Measurements from ENCODE around the gene DCAF11.

DCAF11 gene

DNA sequence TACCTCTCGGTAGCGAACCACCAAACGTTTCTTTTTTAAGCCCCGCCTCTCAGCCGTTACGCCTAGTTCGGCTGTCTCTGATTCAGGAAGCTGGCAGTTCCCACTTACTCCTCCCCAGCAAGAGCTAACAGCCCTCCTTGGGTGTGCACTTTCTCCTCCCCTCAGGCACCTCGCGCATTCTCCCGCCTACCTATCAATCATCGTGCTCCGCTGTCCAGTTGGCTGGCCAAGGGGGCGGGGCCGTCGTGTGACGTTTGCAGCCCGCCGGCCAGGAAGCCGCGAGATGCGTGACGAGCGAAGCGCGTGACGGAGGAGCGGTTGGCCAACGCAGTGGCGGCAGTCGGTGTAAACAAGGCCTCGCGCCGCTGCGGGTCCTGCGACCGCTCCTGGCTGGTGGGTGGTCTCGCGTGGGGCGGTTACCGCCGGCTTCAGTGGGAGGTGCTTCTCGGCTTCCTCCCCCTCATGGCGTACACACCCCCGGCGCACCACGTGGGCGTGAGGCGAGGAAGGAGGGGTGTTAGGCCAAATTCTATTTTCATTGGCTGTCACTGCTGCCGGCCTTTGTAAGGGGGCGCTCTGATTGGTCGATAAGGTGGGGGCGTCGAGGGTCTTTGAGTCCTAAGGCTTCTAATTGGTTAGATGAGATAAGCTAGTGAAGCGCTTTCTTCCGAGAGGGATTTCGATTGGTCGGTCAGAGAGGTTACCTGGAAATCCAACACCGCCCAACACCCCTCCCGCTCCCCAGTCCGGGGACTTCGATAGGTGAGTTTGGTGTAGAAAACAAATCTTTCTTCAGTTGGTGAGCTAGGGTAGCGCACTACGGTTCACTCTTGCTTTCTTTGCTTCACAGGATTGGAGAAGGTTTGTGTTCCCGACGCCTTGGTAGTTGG lies at the start of gene DCAF11, which contains the start of gene NRL:
Gene DCAF11 (plus strand): TSS at position 246 of the 890 bp plus-strand sequence. CDS start 818 bp downstream, outside the sequence.
Gene NRL (minus strand): TSS at position 418 of the 890 bp plus-strand sequence. CDS start 32,101 bp downstream, outside the sequence.
- DNase-seq = peak; percentile 97 to 98

DNA sequence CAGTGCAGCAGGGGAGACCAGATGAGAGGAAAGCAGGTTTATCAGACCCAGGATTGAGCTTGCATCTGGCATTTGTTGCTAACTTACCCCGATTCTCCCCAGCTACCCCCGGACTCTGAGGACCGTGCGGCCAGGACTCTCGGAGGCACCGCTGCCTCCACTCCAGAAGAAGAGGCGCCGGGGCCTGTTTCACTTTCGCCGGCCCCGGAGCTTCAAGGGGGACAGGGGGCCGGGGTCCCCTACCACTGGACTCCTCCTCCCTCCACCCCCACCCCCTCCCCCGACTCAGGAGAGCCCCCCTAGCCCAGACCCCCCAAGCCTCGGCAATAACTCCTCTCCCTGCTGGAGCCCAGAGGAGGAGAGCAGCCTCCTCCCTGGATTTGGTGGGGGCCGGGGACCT lies 49.7 kb upstream of the DCAF11 start:
- DNase-seq = no peak

DNA sequence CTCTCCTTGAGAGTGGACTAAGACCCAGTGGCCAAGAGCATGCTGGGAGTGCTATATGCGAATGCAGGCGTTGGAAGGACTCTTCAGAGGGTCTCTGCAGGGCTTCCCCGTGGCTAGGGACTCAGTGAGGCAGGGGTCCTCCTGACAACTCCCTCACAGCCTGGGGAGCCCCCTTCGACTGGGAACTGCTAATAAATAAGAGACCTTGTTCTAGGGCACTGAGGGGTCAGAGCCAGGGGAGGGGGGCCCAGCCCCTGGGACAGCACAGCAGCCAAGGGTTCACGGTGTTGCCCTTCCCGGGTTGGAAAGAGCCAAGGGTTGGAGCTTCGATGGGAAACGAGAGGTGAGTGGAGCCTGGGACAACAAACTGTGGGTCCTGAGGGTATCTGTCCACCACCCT lies 49.2 kb upstream of the DCAF11 start:
- DNase-seq = no peak

DNA sequence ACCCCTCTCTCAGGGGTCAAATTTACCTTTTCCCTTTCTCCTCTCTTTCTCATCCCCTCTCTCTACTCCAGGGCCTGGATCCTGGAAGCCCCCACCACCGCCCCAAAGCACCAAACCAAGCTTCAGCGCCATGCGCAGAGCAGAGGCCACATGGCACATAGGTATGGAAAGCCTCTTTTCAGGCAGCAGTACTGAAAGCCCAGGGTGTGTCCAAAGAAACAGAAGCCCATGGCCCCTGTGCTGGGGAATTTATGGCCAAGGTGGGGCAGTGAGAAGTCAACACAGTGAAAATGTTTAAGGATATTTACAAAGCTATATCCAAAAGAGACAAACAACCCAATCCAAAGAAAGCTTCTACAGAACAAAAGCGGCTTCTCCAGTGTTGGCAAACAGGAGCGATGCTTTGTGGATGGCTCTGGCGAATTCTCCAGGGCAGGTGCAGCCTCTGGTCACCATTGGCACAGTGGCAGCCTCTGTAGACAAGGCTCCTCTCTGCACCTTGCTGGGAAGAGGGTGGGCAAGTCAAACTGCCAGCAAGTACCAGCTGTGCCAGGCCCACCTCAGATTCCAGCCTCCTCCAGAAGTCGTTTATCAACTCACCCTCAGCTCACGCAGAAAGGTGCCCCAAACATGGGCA lies 48.0 kb upstream of the DCAF11 start:
- no peak for DNase-seq

DNA sequence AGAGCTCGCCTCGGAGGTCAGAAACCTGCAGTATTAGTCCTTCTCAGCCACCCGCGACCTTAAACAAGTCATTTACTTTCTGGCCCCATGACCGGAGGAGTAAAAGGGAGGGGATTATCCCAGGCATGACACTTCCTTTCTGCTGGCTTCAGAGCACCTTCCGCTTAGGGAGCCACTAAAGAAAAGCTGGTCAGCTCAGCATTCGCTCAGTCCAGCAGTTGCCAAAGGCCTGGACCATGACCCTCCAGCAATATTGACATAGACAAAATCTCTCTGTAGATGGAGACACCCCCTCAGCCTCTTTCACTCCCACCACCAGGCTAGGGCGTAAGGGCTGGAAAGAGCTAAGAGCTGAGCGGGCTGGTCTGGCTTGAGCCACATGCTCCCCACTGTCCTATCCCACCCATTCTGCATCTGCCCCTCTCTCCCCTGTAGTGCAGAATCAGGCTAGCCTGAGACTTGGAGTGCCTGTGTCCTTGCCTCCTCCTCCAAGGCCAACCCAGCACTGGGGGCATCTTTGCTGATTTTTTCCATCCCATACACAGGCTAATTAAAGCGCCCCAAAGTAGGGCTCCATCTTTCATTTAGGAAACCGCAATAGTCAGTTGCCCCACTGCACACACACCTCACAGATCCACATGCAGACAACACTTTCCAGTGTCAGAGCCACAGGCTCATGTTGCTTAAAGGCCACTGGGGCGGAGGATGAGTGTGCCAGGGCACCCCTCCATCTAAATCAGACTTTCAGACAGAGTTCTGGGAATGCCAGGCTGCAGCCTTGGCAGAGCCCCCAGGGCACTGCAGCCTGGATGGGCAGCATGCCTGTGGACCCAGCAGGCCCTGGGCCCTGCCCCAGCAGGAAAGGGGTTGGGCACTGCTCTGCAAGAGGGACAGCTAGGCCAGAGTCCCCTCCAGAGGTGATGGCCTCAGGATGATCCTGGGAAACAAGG lies 47.2 kb upstream of the DCAF11 start:
- DNase-seq = no peak

DNA sequence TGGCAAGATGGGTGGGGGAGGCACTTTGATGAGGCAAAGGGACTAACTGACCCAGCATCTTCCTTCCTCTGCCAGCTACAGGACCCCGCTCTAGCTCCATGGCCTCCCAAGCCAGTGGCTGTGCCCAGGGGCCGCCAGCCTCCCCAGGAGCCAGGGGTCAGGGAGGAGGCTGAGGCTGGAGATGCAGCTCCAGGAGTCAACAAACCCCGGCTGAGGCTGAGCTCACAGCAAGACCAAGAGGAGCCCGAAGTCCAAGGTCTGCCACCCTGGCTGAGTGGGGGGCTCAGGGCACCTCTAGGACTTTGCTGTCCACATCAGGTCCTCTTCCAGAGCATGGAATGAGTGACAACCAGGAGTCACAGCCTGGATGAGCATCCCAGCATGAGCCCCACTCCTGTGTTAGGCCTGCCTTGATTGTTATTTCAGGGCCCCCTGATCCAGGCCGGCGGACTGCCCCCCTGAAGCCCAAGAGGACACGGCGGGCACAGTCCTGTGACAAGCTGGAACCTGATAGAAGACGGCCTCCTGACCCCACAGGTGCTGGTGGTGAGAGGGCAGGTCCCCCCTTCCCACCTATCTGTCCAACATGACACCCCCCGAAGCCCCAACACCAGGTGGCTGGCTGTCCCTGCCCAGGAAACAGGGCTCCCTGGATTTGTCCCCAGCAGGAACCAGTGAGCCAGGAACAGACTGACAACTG lies 45.7 kb upstream of the DCAF11 start:
- no peak for DNase-seq

DNA sequence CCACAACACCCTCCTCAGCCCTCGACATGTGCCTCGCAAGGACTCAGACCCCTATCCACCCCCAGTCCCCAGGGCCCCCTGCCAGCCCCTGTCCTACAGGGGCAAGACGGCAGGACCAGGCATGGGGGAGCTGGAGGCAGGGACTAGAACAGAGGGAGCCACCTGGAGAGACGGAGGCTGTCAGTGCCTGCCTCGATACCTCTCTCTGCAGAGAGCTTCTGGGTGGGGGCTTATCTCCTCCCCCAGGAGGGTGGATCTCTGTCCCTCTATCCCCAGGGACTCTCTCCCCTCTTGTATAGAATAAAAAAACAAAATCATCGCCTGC lies 45.2 kb upstream of the DCAF11 start:
- no peak for DNase-seq

DNA sequence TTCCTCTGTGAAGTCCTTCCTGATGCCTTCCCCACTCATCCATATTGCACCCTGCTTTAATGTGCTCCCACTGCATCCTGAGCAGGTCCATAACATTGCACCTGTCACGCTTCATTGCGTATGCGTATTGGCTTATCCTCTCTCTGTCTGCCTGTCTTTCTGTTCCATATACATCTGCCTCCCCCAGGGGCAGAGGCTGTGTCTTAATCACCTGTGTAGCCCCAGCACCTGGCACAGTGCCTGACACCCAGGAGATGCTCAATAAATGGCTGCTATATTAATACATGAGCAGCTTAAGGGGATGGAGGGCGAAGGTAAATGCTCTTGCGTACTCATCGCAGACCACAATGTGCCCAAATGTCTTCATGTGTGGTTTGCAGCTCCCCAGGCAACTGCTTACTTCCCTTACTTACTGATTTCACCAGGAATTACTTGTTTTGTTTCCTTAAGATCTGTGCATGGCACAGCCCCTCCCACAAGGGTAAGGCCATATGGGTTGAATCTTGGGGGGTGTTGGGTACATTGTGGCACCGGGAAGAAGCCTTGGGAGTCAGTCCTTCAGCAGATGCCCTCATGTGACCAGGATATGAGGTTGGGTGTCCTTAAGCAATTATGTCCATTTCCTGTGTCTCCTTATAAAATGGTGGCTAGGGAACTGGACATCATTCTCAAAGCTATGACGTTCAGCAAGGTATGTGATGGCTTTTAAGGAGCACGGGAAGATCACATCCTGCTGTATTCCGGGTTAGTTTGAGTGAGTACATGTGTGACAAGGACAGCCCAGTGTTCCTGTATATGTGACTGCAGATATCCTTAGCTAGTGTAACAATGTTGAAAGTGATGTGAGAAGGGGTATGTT lies 44.1 kb upstream of the DCAF11 start:
- DNase-seq = no peak

DNA sequence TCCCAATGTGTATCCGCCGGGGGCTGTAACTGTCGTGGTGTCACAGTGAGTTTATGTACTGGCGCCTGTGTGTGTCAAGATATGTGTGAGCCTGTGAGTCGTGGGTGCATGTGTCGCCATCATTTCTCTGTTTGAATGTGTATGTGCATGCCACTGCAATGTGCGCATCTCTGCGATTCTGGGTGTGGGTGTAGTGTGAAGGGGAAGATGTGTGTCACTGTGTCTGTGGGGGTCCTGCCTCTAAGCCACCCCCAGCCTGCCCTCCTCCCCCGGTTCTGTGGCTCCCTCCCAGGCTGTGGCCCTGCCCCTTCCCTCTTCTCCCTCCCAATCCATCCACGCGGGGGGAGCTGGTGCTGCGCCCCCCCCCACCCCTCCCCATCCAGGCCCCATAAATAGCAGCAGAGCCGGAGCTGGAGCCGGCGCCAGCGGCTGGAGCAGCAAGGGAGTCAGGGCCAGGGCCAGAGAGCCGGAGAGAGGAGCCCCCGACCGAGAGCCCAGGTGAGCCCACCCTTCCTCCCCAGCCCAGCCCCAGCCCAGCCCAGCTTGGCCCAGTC lies 43.4 kb upstream of the DCAF11 start, which contains the start of gene CPNE6:
Gene CPNE6 (plus strand): TSS at position 419 of the 554 bp plus-strand sequence. CDS start 1,375 bp downstream, outside the sequence.
- DNase-seq = peak; percentile 43 to 60

DNA sequence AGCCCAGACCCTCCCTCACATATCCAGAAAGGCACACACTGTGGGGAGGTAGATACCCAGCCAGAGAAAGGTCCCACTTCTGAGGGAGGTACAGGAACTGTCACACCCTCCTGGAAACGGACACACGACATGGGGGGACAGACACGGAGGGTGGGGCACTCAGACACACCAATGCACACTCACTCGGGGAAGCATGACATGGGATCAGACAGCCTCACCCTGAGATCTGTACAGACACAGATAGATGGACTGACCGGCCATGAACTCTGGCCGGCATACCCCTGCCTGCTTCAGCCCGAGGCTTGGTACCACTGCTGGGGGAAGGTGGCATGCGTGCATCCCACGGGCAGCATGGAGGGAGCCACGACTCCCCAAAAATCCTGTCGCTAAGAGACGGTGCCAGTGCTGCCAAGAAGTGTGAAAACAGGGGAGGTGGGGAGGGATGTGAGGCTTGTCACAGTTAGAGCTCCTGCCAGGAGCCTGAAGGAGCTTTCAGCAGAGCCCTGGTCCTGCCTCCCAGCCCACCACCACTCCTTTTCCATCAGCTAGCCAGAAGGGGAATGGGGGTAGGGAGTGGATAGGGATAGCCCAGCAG lies 42.6 kb upstream of the DCAF11 start:
- DNase-seq = no peak

DNA sequence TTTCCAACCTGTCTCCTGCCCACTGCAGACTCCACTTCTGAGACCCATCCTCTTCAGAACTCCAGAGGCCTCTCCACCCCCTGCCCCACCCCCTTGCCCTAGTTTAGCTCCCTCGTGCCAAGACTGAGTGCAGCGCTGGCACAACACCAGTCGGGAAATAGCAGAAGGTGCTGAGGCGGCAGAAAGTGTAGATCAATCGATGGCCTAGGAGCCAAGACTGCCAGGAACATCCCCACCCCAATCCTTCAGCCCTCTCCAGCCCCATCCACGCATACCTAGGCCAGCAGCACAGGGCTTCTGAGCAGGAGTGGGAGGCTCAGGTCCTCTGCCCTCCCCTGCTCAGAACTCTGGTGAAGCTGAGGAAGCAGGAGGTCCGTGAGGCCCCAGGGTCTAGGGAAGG lies 42.1 kb upstream of the DCAF11 start:
- DNase-seq = no peak

DNA sequence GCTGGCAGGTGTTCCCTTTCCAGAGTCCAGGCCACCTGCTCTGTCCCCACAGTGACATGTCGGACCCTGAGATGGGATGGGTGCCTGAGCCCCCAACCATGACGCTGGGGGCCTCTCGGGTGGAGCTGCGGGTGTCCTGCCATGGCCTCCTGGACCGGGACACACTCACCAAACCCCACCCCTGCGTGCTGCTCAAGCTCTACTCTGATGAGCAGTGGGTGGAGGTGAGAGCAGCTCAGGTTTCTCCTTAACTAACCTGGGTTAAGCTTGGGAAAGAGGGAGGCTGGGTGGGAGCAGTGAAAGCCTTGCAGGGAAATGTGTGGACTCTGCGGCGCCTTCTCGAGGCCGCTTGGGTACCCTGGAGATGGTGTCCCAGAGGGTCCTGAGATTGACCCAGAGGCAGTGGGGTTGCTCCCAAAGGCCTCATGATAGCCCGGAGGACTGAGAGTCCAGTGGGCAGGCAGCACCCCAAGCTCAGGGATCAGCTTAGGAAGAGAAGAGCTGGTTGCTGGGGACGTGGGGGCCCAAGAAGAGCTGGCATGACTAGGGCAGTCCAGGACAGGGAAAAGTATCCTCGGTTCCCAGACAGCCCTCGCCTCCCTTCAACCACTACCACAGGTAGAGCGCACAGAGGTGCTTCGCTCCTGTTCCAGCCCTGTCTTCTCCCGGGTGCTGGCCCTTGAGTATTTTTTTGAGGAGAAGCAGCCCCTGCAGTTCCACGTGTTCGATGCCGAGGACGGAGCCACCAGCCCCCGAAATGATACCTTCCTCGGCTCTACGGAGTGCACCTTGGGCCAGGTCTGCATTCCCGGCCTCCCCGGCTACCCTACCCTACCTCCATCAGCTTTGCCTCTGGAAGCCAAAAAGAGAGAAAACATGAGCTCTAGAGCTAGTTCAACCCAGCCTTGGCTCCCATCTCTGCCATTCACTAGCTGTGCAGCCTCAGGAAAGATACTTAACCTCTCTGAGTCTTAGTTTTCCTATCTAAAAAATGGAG lies 41.4 kb upstream of the DCAF11 start:
- DNase-seq = no peak

DNA sequence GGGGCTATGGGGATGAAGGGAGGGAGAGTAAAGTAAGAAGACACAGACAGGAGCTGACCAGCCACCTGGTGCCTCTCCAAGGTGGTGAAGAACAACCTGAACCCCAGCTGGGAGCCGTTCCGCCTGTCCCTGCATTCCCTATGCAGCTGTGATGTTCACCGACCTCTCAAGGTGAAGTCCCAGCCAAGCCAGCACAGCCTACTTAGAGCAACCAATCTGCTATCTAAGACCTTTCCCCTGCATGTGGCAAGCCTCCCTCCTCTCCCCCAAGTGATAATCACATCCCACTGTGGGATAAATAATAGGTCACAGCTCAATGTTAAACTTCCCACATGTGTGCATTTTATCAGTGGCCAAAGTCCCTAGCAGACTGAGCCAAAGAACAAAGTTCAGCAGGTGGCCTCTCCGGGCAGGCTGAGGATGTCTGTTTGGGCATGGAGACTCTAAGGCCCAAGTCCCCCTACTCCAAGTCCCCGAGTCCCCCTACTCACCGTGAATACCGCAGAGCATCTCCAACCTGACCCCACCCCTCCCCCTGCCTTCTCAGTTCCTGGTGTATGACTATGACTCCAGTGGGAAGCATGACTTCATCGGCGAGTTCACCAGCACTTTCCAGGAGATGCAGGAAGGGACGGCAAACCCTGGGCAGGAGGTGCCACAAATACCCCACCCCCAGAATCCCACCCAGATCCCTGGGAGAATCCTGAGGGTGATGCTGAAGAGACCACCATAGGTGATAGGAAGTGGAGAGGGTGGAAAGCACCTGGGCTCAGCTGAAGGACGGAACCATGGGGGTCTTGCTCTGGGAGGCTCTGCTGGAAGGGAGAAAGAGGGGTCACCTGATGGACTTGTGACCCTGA lies 39.7 kb upstream of the DCAF11 start:
- DNase-seq = no peak

DNA sequence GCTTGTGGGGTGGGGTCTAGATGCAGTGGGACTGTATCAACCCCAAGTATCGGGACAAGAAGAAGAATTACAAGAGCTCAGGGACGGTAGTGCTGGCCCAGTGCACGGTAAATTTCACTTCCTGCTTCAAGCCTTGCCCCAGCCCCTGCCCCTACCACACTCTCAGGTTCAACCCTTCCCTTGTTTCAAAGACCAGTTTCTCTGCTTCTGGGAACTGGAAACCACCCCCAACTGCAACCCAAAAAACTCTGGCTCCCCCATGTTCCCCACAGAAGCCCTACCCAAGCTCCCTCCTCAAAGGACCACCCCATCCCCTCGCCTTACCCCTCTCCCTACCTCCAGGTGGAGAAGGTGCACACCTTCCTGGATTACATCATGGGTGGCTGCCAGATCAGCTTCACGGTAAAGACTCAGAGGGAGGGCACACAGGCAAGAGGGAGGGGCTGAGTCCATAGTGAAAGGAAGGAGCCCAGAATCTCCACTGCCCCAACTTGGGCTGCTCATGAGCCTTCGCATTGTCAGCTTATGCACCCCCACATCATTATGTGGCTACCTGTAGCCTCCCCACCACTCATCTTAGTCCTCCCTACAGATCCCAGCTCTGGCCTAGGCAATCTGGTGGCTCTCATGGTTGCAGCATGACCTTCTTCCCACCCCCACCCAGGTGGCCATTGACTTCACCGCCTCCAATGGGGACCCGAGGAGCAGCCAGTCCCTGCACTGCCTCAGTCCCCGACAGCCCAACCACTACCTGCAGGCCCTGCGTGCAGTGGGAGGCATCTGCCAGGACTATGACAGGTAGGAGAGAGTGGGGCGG lies 38.9 kb upstream of the DCAF11 start:
- DNase-seq = no peak

DNA sequence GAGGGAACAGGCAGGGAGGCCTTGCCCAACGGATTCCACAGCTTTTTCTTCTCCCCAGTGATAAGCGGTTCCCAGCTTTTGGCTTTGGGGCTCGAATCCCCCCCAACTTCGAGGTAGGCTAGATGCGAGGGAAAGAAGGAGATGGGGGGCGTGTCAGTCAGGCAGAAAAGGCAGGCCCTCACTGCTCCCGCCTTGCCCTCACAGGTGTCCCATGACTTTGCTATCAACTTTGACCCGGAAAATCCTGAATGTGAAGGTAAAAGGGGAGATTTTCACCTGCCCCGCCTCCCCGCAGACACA lies 38.3 kb upstream of the DCAF11 start:
- no peak for DNase-seq

DNA sequence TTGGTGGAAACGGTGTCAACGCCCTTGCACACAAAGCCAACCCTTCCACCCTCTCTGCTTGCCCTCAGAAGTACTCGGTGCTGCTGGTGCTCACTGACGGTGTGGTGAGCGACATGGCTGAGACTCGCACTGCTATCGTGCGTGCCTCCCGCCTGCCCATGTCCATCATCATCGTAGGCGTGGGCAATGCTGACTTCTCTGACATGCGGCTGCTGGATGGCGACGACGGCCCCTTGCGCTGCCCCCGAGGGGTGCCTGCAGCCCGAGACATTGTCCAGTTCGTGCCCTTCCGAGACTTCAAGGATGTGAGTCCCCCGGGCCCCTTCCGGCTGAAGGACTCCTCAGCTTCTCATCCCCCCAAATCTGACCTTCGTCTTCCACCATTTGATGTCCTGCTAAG lies 37.5 kb upstream of the DCAF11 start:
- DNase-seq = no peak

DNA sequence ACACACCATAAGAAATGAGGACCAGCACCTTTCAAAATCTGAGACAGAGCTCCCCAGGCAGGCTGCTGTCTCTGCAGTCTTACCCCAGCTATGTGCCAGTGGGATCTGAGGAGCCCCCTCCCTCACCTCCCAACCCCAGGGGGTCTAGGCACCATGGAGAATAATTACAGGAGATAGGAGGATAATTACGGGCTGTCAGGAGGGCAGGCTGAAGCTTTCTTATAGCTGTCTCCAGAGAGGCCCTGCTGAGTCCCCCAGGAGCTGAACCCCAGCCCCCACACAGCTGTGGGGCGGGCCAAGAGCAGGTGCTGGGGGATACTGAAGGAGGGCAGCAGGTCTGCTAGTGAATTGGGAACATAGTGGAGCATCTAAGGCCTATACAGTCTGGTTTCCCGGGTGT lies 36.4 kb upstream of the DCAF11 start:
- DNase-seq = no peak

Data from stimulated activated CD4-positive, alpha-beta T cell treated with anti-CD3 and anti-CD28 coated beads, Interleukin-2, amount 100 ng/mL, for 24 hours (primary cell).